Measurements from ENCODE around the gene TMEM222. TPM values are rescaled to one million over a fixed set of nuclear protein-coding genes. Genes with fewer than 3 reads are reported as not detected.
"Not testable (repeated sequence)": the region's sequence is repeated elsewhere in the genome, so short reads cannot be mapped to it uniquely, and the experiment has no call there.

TMEM222 gene, protein sequence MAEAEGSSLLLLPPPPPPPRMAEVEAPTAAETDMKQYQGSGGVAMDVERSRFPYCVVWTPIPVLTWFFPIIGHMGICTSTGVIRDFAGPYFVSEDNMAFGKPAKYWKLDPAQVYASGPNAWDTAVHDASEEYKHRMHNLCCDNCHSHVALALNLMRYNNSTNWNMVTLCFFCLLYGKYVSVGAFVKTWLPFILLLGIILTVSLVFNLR
- total RNA-seq (2014; rRNA removed; shearing (Covaris generic)), result 38.2 and 49.1 TPM in 2 replicates

- peak; percentile 96 for DNase-seq (ENCODE audit: low spot score)
- in situ Hi-C loops (cut with HindIII; ENCODE audit: low sequenced_read_pairs), result no loop called here
These were observed at the start of gene TMEM222 for GRCh38 chr1:27321813-27322568. TSS of gene TMEM222 (plus strand) at chr1:27322163. CDS start at chr1:27322198, 35 bp downstream.

- in situ Hi-C loops (cut with HindIII; ENCODE audit: low sequenced_read_pairs), result no loop called here
- no peak for DNase-seq (ENCODE audit: low spot score)
These were observed 47.8 kb upstream of the TMEM222 start for GRCh38 chr1:27274204-27274603.

GRCh38 chr1:27275696-27276095, 46.3 kb upstream of the TMEM222 start:
- in situ Hi-C loops (cut with HindIII; ENCODE audit: low sequenced_read_pairs), result no loop called here
- DNase-seq (ENCODE audit: low spot score), result no peak

- in situ Hi-C loops (cut with HindIII; ENCODE audit: low sequenced_read_pairs), result no loop called here
- DNase-seq (ENCODE audit: low spot score), result peak; percentile 87
These were observed 37.3 kb upstream of the TMEM222 start for GRCh38 chr1:27284425-27285273.

GRCh38 chr1:27285274-27285660, 36.7 kb upstream of the TMEM222 start:
- in situ Hi-C loops (cut with HindIII; ENCODE audit: low sequenced_read_pairs), result no loop called here
- DNase-seq (ENCODE audit: low spot score), result no peak

DNA sequence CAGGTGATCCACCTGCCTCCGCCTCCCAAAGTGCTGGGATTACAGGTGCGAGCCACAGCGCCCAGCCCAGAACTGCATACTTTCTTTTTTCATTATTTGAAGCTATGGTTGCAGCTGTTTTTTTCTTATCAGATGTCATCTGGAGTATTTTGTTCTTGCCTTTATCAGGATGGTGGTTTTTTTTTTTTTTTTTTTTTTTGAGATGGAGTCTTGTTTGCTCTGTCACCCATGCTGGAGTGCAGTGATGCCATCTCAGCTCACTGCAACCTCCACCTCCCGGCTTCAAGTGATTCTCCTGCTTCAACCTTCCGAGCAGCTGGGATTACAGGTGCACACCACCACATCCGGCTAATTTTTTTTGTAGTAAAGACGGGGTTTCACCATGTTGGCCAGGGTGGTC, 36.1 kb upstream of the TMEM222 start:
- DNase-seq (ENCODE audit: low spot score); in situ Hi-C loops (cut with HindIII; ENCODE audit: low sequenced_read_pairs): not testable (repeated sequence)

- in situ Hi-C loops (cut with HindIII; ENCODE audit: low sequenced_read_pairs); DNase-seq (ENCODE audit: low spot score): not testable (repeated sequence)
These were observed 32.8 kb upstream of the TMEM222 start for GRCh38 chr1:27289125-27289524.

GRCh38 chr1:27290581-27290980, 31.4 kb upstream of the TMEM222 start:
- in situ Hi-C loops (cut with HindIII; ENCODE audit: low sequenced_read_pairs), result no loop called here
- DNase-seq (ENCODE audit: low spot score), result no peak

GRCh38 chr1:27292106-27292505, 29.9 kb upstream of the TMEM222 start:
- in situ Hi-C loops (cut with HindIII; ENCODE audit: low sequenced_read_pairs), result no loop called here
- no peak for DNase-seq (ENCODE audit: low spot score)

DNA sequence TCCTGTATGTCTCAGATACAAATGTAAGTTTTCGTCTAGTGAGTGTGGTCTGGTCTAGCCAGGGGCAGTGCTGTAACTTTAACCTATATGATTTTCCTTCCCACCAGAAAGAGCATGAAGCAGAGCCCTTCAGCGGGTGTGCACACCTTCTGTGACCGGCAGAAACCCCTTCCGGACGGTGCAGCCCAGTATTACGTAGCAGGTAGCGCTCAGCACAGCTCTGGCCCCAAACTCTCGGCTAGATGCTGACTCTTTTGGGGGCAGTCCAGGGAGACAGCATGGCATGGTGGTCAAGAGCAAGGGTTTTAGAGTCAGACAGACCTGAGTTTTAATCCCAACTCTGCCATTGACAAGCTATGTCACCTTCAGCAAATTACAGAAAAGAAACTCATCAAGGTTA, 28.0 kb upstream of the TMEM222 start:
- no peak for DNase-seq (ENCODE audit: low spot score)
- in situ Hi-C loops (cut with HindIII; ENCODE audit: low sequenced_read_pairs), result no loop called here

- peak; percentile 81 for DNase-seq (ENCODE audit: low spot score)
- in situ Hi-C loops (cut with HindIII; ENCODE audit: low sequenced_read_pairs), result no loop called here
These were observed 25.1 kb upstream of the TMEM222 start for GRCh38 chr1:27296773-27297291.

DNA sequence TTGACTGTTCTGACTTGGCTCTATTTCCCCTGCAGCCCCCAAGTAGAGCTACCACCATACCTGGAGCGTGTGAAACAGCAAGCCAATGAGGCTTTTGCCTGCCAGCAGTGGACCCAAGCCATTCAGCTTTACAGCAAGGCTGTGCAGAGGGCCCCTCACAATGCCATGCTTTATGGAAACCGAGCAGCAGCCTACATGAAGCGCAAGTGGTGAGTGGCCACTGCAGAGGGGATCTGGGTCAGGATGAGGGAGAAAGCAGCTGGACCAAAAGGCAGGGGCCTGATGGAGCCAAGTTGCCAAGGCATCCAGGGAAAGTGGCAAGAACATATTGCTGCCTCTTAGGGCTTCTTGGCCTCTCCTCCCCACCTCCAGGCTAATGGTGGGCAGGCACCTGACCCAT, 24.1 kb upstream of the TMEM222 start:
- no peak for DNase-seq (ENCODE audit: low spot score)
- in situ Hi-C loops (cut with HindIII; ENCODE audit: low sequenced_read_pairs), result no loop called here

DNA sequence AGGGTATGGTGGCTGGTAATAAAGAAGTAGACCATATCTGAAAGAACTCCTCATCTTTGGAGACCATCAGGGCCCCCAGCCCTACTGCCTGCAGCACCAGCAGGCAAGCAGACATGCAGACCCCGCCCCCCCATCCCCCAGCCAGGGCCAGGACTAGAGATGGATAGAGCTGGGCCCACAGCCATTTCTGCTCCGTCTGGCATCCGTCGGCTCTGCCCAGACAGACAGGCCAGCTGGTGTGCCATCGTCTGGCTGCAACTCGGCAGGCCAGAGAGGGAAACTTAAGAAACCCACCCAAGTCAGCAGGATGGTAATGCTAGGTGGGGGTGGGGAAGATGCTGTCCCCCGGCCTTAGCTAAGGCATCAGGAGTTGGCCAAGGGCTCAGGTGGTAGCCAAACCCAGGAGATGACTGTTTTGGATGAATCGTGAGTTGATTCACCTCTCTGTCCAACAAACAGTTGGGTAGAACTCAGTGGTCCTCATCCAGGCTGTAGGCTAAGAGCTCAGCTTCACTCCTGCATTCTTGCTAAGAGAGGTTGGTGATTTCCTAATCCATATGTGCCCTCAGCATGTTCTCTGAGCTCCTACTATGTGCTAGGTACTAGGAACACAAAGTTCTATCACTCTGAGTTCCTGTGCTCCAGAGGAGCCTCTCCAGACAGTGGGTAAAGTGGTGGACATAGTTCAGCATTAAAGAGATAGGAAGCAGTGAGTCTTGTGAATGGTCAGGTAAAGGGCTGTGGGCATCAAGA, 23.2 kb upstream of the TMEM222 start:
- peak; percentile 57 for DNase-seq (ENCODE audit: low spot score)
- in situ Hi-C loops (cut with HindIII; ENCODE audit: low sequenced_read_pairs), result no loop called here

DNA sequence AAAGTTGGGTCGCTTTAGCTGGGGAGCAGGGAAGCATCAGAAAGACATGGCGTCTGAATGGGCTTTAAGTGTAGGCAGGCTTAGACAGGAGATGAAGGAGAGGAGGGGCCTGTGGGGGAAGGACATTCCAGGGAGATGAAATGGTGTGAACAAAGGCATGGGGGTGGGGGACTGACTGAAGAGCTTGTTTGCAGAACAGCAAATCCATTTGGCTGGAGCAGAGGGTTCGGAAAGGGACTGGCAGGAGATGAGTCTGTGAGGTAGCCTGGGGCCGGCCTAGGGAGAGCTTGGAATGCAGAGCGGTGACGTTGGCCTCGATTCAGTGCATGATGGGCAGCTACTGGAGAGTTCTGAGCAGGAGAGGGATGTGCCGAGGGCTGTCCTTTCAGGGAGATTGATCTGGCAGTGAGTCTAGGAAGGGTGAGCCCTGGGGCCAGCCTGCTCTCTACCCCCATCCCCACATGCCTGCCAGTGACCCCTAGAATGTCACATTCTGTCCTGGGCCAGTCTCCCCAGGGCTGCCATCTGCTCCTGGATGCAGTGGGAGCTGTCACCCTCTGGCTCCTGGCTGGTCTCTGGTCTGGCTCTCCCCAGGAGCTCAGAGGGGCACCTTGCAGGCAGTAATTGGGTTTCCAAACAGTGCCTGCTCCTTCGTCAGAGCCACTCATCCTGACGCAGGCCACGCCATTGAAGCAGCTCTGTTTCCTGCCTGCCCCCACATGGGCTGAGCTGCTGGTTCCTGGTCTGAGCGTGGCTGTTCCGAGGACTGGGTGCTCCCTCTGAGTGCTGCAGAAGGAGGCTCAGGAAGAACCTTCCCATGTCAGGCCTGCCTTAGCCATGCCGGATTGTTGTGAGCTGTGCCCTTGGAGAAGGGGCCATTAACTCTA, 22.3 kb upstream of the TMEM222 start:
- in situ Hi-C loops (cut with HindIII; ENCODE audit: low sequenced_read_pairs), result no loop called here
- peak; percentile 98 for DNase-seq (ENCODE audit: low spot score)

DNA sequence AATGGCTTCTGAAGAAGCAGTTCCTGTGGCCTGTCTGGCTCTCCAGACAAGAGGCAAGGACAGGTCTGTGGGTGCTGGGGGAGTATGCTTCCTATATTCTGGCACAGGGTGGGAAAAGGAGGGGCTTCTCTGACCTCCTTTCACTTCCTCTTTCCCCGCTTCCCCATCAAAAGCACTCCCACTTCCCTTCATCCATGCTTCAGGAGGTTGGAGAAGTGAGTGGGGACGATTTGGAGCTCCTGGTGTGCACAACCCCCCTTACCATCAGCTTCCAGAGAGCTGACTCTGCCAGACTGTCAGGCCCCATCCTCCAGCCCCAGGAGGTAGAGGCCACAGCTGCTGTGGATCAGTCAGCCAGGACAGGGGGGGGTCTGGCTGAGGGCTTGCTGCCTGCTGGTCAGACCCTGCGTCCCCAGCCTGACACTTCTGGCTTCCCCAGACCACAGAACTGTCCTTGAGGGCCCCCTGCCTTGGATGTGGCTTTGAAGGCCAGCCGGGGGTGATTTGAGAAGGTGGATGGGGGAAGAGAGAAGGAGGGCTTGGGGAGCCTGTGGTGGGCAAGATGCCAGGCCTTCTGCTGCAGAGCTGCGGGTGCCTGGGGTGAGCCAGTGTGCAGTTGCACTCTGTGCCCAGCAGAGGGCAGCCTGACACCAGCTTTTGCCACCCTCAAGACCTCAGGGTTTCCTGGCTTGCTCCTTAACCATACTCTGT, 21.5 kb upstream of the TMEM222 start:
- DNase-seq (ENCODE audit: low spot score), result peak; percentile 96
- in situ Hi-C loops (cut with HindIII; ENCODE audit: low sequenced_read_pairs), result no loop called here

DNA sequence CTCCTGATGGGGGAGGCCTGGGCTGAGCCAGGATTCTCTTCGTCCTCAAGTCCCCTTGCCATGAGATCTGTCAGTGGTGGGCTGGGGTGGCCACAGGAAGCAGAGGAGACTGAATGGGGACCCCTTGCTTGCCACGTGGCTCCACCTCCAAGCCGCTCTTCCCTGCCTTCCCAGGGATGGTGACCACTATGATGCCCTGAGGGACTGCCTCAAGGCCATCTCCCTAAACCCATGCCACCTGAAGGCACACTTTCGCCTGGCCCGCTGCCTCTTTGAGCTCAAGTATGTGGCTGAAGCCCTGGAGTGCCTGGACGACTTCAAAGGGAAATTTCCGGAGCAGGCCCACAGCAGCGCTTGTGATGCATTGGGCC, 20.9 kb upstream of the TMEM222 start:
- DNase-seq (ENCODE audit: low spot score), result no peak
- in situ Hi-C loops (cut with HindIII; ENCODE audit: low sequenced_read_pairs), result no loop called here

GRCh38 chr1:27301582-27302199, 20.3 kb upstream of the TMEM222 start:
- DNase-seq (ENCODE audit: low spot score), result peak; percentile 61
- in situ Hi-C loops (cut with HindIII; ENCODE audit: low sequenced_read_pairs), result no loop called here
